CD14-positive monocyte (primary cell): ENCODE measurements around the gene UGT2B10. TPM values are rescaled to one million over a fixed set of nuclear protein-coding genes. Genes with fewer than 3 reads are reported as not detected.

Experiments
- DNase-seq, 3 donors: peaks; one replicate each; pipeline ENCODE4 v3.0.0-alpha.2; 2011 to 2022
- H2AFZ ChIP-seq: 2 replicates; pipeline ENCODE4 v1.6.0; 2012; ENCODE audit warnings: mild to moderate bottlenecking, low read depth, low read length, inconsistent platforms; ENCODE audit not compliant: insufficient read depth, poor library complexity, severe bottlenecking
- H3K27ac ChIP-seq, 2 donors: 1 replicate in 1 of 2; 2 replicates in 1 of 2; pipeline ENCODE4 v1.5.1; 2012 to 2013; ENCODE audit warnings: low read length in 2 of 2, control low read depth in 1 of 2, inconsistent platforms in 1 of 2, low read depth in 1 of 2, mild to moderate bottlenecking in 1 of 2
- H3K27me3 ChIP-seq, 2 donors: one replicate each; pipeline versions ENCODE4 v1.6.0 to v1.6.1; 2011 to 2013; ENCODE audit warnings: low read length in 2 of 2; ENCODE audit not compliant: control insufficient read depth in 2 of 2, insufficient read depth in 2 of 2
- H3K36me3 ChIP-seq, 2 donors: replicated peaks in 1 of 2; 1 replicate in 1 of 2; 2 replicates in 1 of 2; pipeline versions ENCODE4 v1.5.1 to v1.6.1; 2012 to 2013; ENCODE audit warnings: low read length in 2 of 2, control low read depth in 1 of 2, inconsistent platforms in 1 of 2, mild to moderate bottlenecking in 1 of 2; ENCODE audit not compliant: insufficient read depth in 2 of 2, control insufficient read depth in 1 of 2
- H3K4me1 ChIP-seq, 2 donors: 1 replicate in 1 of 2; 2 replicates in 1 of 2; pipeline versions ENCODE4 v1.5.1 to v1.6.1; 2012 to 2013; ENCODE audit warnings: low read length in 2 of 2, control low read depth in 1 of 2, inconsistent platforms in 1 of 2, mild to moderate bottlenecking in 1 of 2, moderate library complexity in 1 of 2; ENCODE audit not compliant: insufficient read depth in 2 of 2, control insufficient read depth in 1 of 2
- H3K4me2 ChIP-seq: replicated peaks from 2 replicates; pipeline ENCODE3; 2012; ENCODE audit warnings: low read length, moderate library complexity, mild to moderate bottlenecking; ENCODE audit not compliant: poor library complexity, severe bottlenecking; ENCODE audit errors: extremely low read depth
- H3K4me3 ChIP-seq, 3 experiments: fragments of 200-600 bp in 1 of 3; sonication (generic) in 1 of 3; replicated peaks in 1 of 3; 1 replicate in 2 of 3; 2 replicates in 1 of 3; pipeline ENCODE4 v1.5.1; 2011 to 2013; ENCODE audit warnings: low read length in 3 of 3, mild to moderate bottlenecking in 3 of 3, control low read depth in 2 of 3, low read depth in 2 of 3, inconsistent platforms in 1 of 3, moderate library complexity in 1 of 3
- H3K79me2 ChIP-seq: 2 replicates; pipeline ENCODE4 v1.6.0; 2012; ENCODE audit warnings: mild to moderate bottlenecking, control low read depth, inconsistent platforms, low read length, moderate library complexity; ENCODE audit not compliant: insufficient read depth
- H3K9ac ChIP-seq: 2 replicates; pipeline ENCODE4 v1.6.0; 2017; ENCODE audit warnings: low read length, mild to moderate bottlenecking; ENCODE audit not compliant: insufficient read depth, poor library complexity, severe bottlenecking
- H3K9me3 ChIP-seq, 2 donors: replicated peaks in 1 of 2; 1 replicate in 1 of 2; 2 replicates in 1 of 2; pipeline versions ENCODE4 v1.5.1 to v1.6.1; 2012 to 2013; ENCODE audit warnings: low read length in 2 of 2, control low read depth in 1 of 2; ENCODE audit not compliant: control insufficient read depth in 1 of 2, insufficient read depth in 1 of 2
- H4K20me1 ChIP-seq: 2 replicates; pipeline ENCODE4 v1.6.0; 2012; ENCODE audit warnings: mild to moderate bottlenecking, low read length, control low read depth, moderate library complexity; ENCODE audit not compliant: insufficient read depth
- H3K27ac Mint-ChIP-seq, 7 donors: one replicate each; pipeline ENCODE4 v1.8.0; 2020; ENCODE audit warnings: mild to moderate bottlenecking in 7 of 7, mixed read lengths in 7 of 7, moderate library complexity in 6 of 7, inconsistent platforms in 2 of 7
- H3K27me3 Mint-ChIP-seq, 3 donors: one replicate each; pipeline ENCODE4 v1.8.0; 2021 to 2022; ENCODE audit warnings: low read depth in 3 of 3, mild to moderate bottlenecking in 3 of 3, mixed read lengths in 3 of 3, moderate library complexity in 3 of 3, inconsistent platforms in 1 of 3
- H3K36me3 Mint-ChIP-seq, 2 donors: one replicate each; pipeline ENCODE4 v1.8.0; 2020; ENCODE audit warnings: mixed read lengths in 2 of 2, inconsistent platforms in 1 of 2, mild to moderate bottlenecking in 1 of 2
- H3K4me1 Mint-ChIP-seq: one replicate; pipeline ENCODE4 v1.8.0; 2020; ENCODE audit warnings: mild to moderate bottlenecking, mixed read lengths
- H3K4me3 Mint-ChIP-seq, 2 donors: one replicate each; pipeline ENCODE4 v1.8.0; 2020; ENCODE audit warnings: mild to moderate bottlenecking in 2 of 2, mixed read lengths in 2 of 2, moderate library complexity in 1 of 2
- H3K9me3 Mint-ChIP-seq, 7 donors: one replicate each; pipeline ENCODE4 v1.8.0; 2020 to 2022; ENCODE audit warnings: mixed read lengths in 7 of 7, mild to moderate bottlenecking in 6 of 7, moderate library complexity in 6 of 7, inconsistent platforms in 2 of 7
- WGBS: methylation state at CpG from one replicate; pipeline ENCODE4 v1.1.5; 2013; ENCODE audit warnings: missing lambda C conversion rate; ENCODE audit not compliant: insufficient coverage; 5-methylcytosine and 5-hydroxymethylcytosine counted together
- intact Hi-C, 2 donors: fragments of 100-400 bp; cut with micrococcal nuclease; formaldehyde crosslinking; loops; one replicate each; pipeline versions ENCODE4 v1.15.0 to v1.15.1; 2023
- polyA plus RNA-seq, 3 donors: library from polyadenylated mRNA; depleted of rRNA in 1 of 3; unstranded in 2 of 3; stranded (reverse) in 1 of 3; fragments of 300-500 nt in 2 of 3; fragments of >200 nt in 1 of 3; fragmentation: Illumina TruSeq in 2 of 3; gene quantifications; 1 replicate in 2 of 3; 2 replicates in 1 of 3; pipeline ENCODE4 v1.2.3, GENCODE V29; 2012 to 2021
- TF ChIP-seq, protein P1 (sequence below): fragments of 200-600 bp; IDR thresholded peaks from one replicate; pipeline ENCODE4 v1.8.0; 2022; ENCODE audit warnings: antibody characterized with exemption, mild to moderate bottlenecking

The UGT2B10 gene
- polyA plus RNA-seq, 3 donors, result not detected

DNA sequence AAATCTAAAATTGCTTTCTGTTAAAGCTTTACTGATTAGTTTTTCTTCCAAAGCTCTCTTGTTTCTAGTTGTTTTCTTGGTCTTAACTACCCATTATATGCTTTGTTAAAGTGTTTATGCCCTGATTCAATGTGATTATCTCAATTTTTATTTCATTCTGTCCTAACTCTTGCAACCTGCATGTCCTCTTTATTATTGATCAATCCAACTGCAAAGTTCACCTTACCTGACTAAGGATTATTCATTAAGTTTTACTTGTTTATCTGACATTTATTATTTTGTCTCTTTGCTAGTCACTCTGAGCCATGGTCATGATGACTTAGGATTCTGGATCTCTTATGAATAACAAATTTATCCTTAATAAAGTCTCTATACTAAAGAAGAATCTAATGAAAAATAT, 15.8 kb downstream of the UGT2B10 start:
- no peak overlapping the region for H3K27ac ChIP-seq
- H2AFZ ChIP-seq, result no peak overlapping the region
- no peak overlapping the region for H3K4me3 ChIP-seq
- H3K27me3 ChIP-seq, result no peaks in the 10 kb centered on the region
- DNase-seq, result no peak
- Mint-ChIP-seq H3K9me3 (no peaks in the 10 kb centered on the region), H3K36me3 (no peaks in the 10 kb centered on the region), H3K4me1 (no peaks in the 10 kb centered on the region), H3K27ac (no peak overlapping the region), H3K4me3 (no peak overlapping the region), H3K27me3 (no peaks in the 10 kb centered on the region)
- intact Hi-C loops, result no loop called here
- H3K4me2 ChIP-seq, result no peak overlapping the region
- no peaks in the 10 kb centered on the region for H3K9me3 ChIP-seq
- no peaks in the 10 kb centered on the region for H3K4me1 ChIP-seq
- no peaks in the 10 kb centered on the region for H4K20me1 ChIP-seq
- no peaks in the 10 kb centered on the region for H3K36me3 ChIP-seq
- H3K9ac ChIP-seq, result no peak overlapping the region
- TF ChIP-seq, protein P1, sequence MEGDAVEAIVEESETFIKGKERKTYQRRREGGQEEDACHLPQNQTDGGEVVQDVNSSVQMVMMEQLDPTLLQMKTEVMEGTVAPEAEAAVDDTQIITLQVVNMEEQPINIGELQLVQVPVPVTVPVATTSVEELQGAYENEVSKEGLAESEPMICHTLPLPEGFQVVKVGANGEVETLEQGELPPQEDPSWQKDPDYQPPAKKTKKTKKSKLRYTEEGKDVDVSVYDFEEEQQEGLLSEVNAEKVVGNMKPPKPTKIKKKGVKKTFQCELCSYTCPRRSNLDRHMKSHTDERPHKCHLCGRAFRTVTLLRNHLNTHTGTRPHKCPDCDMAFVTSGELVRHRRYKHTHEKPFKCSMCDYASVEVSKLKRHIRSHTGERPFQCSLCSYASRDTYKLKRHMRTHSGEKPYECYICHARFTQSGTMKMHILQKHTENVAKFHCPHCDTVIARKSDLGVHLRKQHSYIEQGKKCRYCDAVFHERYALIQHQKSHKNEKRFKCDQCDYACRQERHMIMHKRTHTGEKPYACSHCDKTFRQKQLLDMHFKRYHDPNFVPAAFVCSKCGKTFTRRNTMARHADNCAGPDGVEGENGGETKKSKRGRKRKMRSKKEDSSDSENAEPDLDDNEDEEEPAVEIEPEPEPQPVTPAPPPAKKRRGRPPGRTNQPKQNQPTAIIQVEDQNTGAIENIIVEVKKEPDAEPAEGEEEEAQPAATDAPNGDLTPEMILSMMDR, result no peak
- no peaks in the 10 kb centered on the region for H3K79me2 ChIP-seq

DNA sequence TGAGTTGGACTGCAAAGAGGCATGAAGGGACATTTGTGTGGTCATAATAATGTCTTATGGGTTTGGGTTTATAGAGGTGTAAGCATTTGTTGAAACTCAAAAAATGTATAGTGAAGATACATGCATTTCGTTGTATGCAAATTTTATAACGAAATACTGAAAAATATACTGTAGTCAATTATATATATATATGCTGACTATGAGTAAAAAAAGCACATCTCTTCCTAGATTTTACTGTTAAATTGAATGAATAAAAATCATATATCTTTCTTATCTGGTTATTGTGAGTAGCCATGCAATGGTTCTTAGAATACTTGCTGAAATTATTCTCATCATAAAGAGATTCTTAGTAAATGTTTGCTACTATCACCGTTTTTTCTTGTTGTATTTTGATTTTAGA, 34.5 kb downstream of the UGT2B10 start:
- no peak overlapping the region for H3K4me3 ChIP-seq
- intact Hi-C loops, result no loop called here
- H3K36me3 ChIP-seq, result no peaks in the 10 kb centered on the region
- no peaks in the 10 kb centered on the region for H4K20me1 ChIP-seq
- Mint-ChIP-seq H3K27me3 (peaks cover 0 to 1% (median 0%) of the 10 kb centered on the region in 3 donors), H3K9me3 (peaks cover 0 to 11% (median 4%) of the 10 kb centered on the region in 7 donors), H3K36me3 (no peaks in the 10 kb centered on the region), H3K4me3 (no peak overlapping the region), H3K4me1 (no peaks in the 10 kb centered on the region), H3K27ac (no peak overlapping the region)
- H2AFZ ChIP-seq, result no peak overlapping the region
- no peak overlapping the region for H3K4me2 ChIP-seq
- no peak for DNase-seq
- H3K79me2 ChIP-seq, result no peaks in the 10 kb centered on the region
- H3K9me3 ChIP-seq, result peaks cover 10% of the 10 kb centered on the region in 2 donors
- TF ChIP-seq, protein P1, result no peak
- H3K27me3 ChIP-seq, result no peaks in the 10 kb centered on the region
- no CpG with 5 or more reads among the region's 3 CpGs for WGBS
- H3K4me1 ChIP-seq, result no peaks in the 10 kb centered on the region
- H3K9ac ChIP-seq, result no peak overlapping the region
- no peak overlapping the region for H3K27ac ChIP-seq
